ENCODE data around the gene CACNA1H.

Gene CACNA1H

GRCh38 chr16:1122398-1122765, 30.5 kb upstream of the CACNA1H start:
- DNase-seq (ENCODE audit: low read depth): no peak

GRCh38 chr16:1123525-1124230, 29.2 kb upstream of the CACNA1H start:
- no peak for DNase-seq (ENCODE audit: low read depth)

GRCh38 chr16:1124291-1124690, 28.6 kb upstream of the CACNA1H start:
- no peak for DNase-seq (ENCODE audit: low read depth)

- no peak for DNase-seq (ENCODE audit: low read depth)
These were observed 28.1 kb upstream of the CACNA1H start for GRCh38 chr16:1124795-1125194.

- no peak for DNase-seq (ENCODE audit: low read depth)
These were observed 27.4 kb upstream of the CACNA1H start for GRCh38 chr16:1125471-1125870.

- no peak for DNase-seq (ENCODE audit: low read depth)
These were observed 26.9 kb upstream of the CACNA1H start for GRCh38 chr16:1126044-1126443.

GRCh38 chr16:1126586-1126985, 26.3 kb upstream of the CACNA1H start:
- DNase-seq (ENCODE audit: low read depth): no peak

- DNase-seq (ENCODE audit: low read depth): no peak
These were observed 25.8 kb upstream of the CACNA1H start for GRCh38 chr16:1127101-1127500.

- no peak for DNase-seq (ENCODE audit: low read depth)
These were observed 24.8 kb upstream of the CACNA1H start for GRCh38 chr16:1127971-1128715.

GRCh38 chr16:1129106-1129960, 23.6 kb upstream of the CACNA1H start:
- no peak for DNase-seq (ENCODE audit: low read depth)

GRCh38 chr16:1130382-1130781, 22.5 kb upstream of the CACNA1H start:
- no peak for DNase-seq (ENCODE audit: low read depth)

GRCh38 chr16:1131378-1131994, 21.4 kb upstream of the CACNA1H start:
- DNase-seq (ENCODE audit: low read depth): no peak

GRCh38 chr16:1132431-1132830, 20.5 kb upstream of the CACNA1H start:
- no peak for DNase-seq (ENCODE audit: low read depth)

- no peak for DNase-seq (ENCODE audit: low read depth)
These were observed 19.6 kb upstream of the CACNA1H start for GRCh38 chr16:1133271-1133670.

- DNase-seq (ENCODE audit: low read depth): no peak
These were observed 18.9 kb upstream of the CACNA1H start for GRCh38 chr16:1133810-1134520.

GRCh38 chr16:1134776-1135458, 18.0 kb upstream of the CACNA1H start:
- DNase-seq (ENCODE audit: low read depth): no peak

- DNase-seq (ENCODE audit: low read depth): no peak
These were observed 17.5 kb upstream of the CACNA1H start for GRCh38 chr16:1135459-1135825.

- no peak for DNase-seq (ENCODE audit: low read depth)
These were observed 15.3 kb upstream of the CACNA1H start for GRCh38 chr16:1137604-1138003.

GRCh38 chr16:1140582-1141162, 12.2 kb upstream of the CACNA1H start:
- DNase-seq (ENCODE audit: low read depth): no peak

- DNase-seq (ENCODE audit: low read depth): no peak
These were observed 11.7 kb upstream of the CACNA1H start for GRCh38 chr16:1141191-1141590.

GRCh38 chr16:1141716-1142115, 11.2 kb upstream of the CACNA1H start:
- no peak for DNase-seq (ENCODE audit: low read depth)
